ENCODE results near the gene CORT. TPM values are rescaled to one million over a fixed set of nuclear protein-coding genes. Genes with fewer than 3 reads are reported as not detected.

CORT gene
- total and polyA plus RNA-seq, 2 of the 4 experiments (the other 2 are of a cell fraction), result 0.10 TPM; not detected in 1

DNA sequence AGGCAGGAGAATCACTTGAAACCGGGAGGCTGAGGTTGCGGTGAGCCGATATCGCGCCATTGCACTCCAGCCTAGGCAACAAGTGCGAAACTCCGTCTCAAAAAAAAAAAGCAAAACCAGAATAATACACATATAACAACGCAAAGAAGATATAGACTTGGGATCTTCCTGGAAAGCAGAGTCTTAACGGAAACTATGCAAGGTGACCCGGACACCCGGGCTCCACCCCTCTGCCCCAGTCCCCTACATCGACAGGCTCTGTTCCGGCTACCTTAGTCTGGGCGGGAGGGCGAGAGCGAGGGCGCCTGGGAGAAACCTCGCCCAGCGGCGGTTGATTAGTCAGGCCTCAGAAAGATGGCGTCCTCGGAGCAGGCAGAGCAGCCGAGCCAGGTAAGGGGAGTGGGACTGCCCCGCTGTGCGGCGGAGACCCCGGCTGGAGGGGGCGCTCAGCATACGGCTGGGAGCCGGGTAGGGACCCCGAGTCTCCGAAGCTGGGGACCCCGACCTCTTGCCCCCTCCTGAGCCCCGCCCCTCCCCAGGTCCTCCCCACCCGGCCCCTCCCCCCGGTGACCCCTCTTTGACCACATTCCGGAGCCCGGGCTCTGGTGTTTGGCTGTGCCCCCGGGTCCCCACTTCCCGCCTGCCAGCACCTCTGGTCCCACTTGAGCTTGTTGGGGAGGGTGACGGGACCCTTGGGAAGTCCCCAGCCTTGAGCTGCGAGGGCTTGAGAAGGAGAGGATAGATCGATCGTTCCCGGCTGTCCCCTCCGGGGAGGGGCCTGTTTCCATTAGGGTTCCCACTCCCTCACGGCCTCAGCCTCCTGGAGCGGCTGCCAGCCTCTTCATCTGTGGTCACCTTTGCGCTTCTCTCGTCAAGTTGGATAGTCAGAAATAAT, 25.0 kb downstream of the CORT start, which contains the start of gene PEX14:
TSS of gene PEX14 (plus strand) at position 338 of the 895 bp plus-strand sequence. CDS start at position 355, 17 bp downstream.
- Histone ChIP-seq H2BK15ac (ENCODE audit: low read depth, low read length) (no peak within 1 kb of the TSS), H2BK5ac (ENCODE audit: low read depth, low read length, poor library complexity, severe bottlenecking) (peak within 1 kb of the TSS; percentile 55), H4K91ac (ENCODE audit: insufficient read depth, low read depth, low read length) (peak within 1 kb of the TSS; percentile 71), H2BK120ac (ENCODE audit: low read depth, low read length) (peak within 1 kb of the TSS; percentile 63; the same call in 1 of the 2 replicates), H2AK9ac (replicated peaks; ENCODE audit: low read depth, low read length, poor library complexity) (peak within 1 kb of the TSS; percentile 97), H3K9me3 (ENCODE audit: control insufficient read depth, insufficient read depth, low read length) (no peaks in the 10 kb centered on the region), H3K27ac (ENCODE audit: insufficient read depth, low read length) (peak within 1 kb of the TSS; percentile 79), H4K5ac (ENCODE audit: low read depth, low read length) (peak within 1 kb of the TSS; percentile 68), H3K9ac (ENCODE audit: low read depth, low read length) (peak within 1 kb of the TSS; percentile 79), H4K20me1 (ENCODE audit: insufficient read depth, low read length) (peaks cover 11% of the 10 kb centered on the region), H4K8ac (ENCODE audit: low read depth in 2 of 2, low read length in 2 of 2) (peak within 1 kb of the TSS; percentile 65 to 88), H3K79me1 (ENCODE audit: low read depth in 1 of 2, low read length in 2 of 2) (peaks cover 15 to 50% of the 10 kb centered on the region in 2 experiments), H2BK20ac (ENCODE audit: low read depth, low read length) (no peak within 1 kb of the TSS), H3K4ac (ENCODE audit: low read depth, low read length) (peak within 1 kb of the TSS; percentile 73), H3K18ac (ENCODE audit: low read depth, low read length) (peak within 1 kb of the TSS; percentile 20; the same call in 1 of the 2 replicates), H3K56ac (ENCODE audit: extremely low read depth, insufficient read depth, low read length) (peak within 1 kb of the TSS; percentile 36; the same call in 1 of the 2 replicates), H2AK5ac (ENCODE audit: low read depth, low read length) (peak within 1 kb of the TSS; percentile 41), H2AFZ (replicated peaks; ENCODE audit: low read length, poor library complexity) (peak within 1 kb of the TSS; percentile 96), H3K36me3 (ENCODE audit: control insufficient read depth, insufficient read depth, low read length) (no peaks in the 10 kb centered on the region; the same call in 1 of the 2 replicates), H3K27me3 (ENCODE audit: control insufficient read depth, insufficient read depth, low read length) (no peaks in the 10 kb centered on the region), H3K4me2 (ENCODE audit: low read depth, low read length) (peak within 1 kb of the TSS; percentile 95), H3K4me1 (ENCODE audit: control insufficient read depth, insufficient read depth, low read length) (no peaks in the 10 kb centered on the region; the same call in 1 of the 2 replicates), H3K23ac (ENCODE audit: low read depth, low read length) (peak within 1 kb of the TSS; percentile 84), H3K4me3 (ENCODE audit: insufficient read depth, low read depth, low read length) (peak within 1 kb of the TSS; percentile 94), H3K9me1 (ENCODE audit: insufficient read depth, low read length) (no peaks in the 10 kb centered on the region; the same call in 1 of the 2 replicates), H3K14ac (replicated peaks; ENCODE audit: low read depth, low read length) (peak within 1 kb of the TSS; percentile 10)
- BruUV-seq (replicated peaks), result no TSS peak
- 75% methylated on average over 8 of the region's 50 CpGs; no CpG with 5 or more reads in 1 of the 2 experiments for WGBS, 2 experiments (ENCODE audit: extremely low coverage in 2 of 2, insufficient read length in 1 of 2)
- DNase-seq, result peak; percentile 75
- peak; percentile 89 for ATAC-seq (ENCODE audit: low read depth)
- in situ Hi-C loops (cut with MboI; ENCODE audit: low sequenced_read_pairs), result no loop called here
- dilution Hi-C loops (cut with HindIII; ENCODE audit: low sequenced_read_pairs, unreplicated experiment), result no loop called here
- TF ChIP-seq RAD21 (IDR thresholded peaks at IDR 0.05; ENCODE audit: low read length), result no peak
- peak; percentile 91 for TF ChIP-seq MAZ (IDR thresholded peaks at IDR 0.05; ENCODE audit: borderline replicate concordance, low read depth, low read length)
- peak; percentile 49; the same call in 1 of the 2 replicates for TF ChIP-seq POLR2A (IDR thresholded peaks at IDR 0.05; ENCODE audit: low read depth, low read length)
- intact Hi-C loops (cut with micrococcal nuclease), result no loop called here
- CTCF ChIA-PET, result interaction anchor here (1.0 kb wide), 1 partner anchor 25 kb away, joined by 3 read pairs; the partner anchor contains the start of gene CORT
- POLR2A ChIA-PET (ENCODE audit: unreplicated experiment), result interaction anchor here (0.6 kb wide), 1 partner anchor 87 kb away, joined by 3 read pairs; no protein-coding TSS in a partner anchor
